Spleen (tissue), 11 donors: ENCODE results near the gene CCDC81. TPM values are rescaled to one million over a fixed set of nuclear protein-coding genes. Genes with fewer than 3 reads are reported as not detected.

Experiments
- DNase-seq: peaks from one replicate; pipeline ENCODE4 v3.0.0-alpha.2; 2020
- H3K27ac ChIP-seq, 8 donors: fragments of 200-600 bp; sonication (generic) in 7 of 8; 1 replicate in 4 of 8; 2 replicates in 4 of 8; pipeline versions ENCODE4 v1.5.0 to v1.8.0; 2016 to 2021; ENCODE audit warnings: inconsistent platforms in 4 of 8, mild to moderate bottlenecking in 4 of 8, moderate library complexity in 1 of 8
- H3K27me3 ChIP-seq, 7 donors: fragments of 200-600 bp; sonication (generic) in 6 of 7; replicated peaks in 1 of 7; 1 replicate in 4 of 7; 2 replicates in 3 of 7; pipeline versions ENCODE4 v1.5.0 to v1.8.0; 2016 to 2021; ENCODE audit warnings: inconsistent platforms in 3 of 7, mild to moderate bottlenecking in 1 of 7
- H3K36me3 ChIP-seq, 6 donors: fragments of 200-600 bp; sonication (generic) in 5 of 6; 1 replicate in 4 of 6; 2 replicates in 2 of 6; pipeline versions ENCODE4 v1.5.0 to v1.8.0; 2016 to 2021; ENCODE audit warnings: inconsistent platforms in 2 of 6
- H3K4me1 ChIP-seq, 6 donors: fragments of 200-600 bp; sonication (generic) in 5 of 6; 1 replicate in 3 of 6; 2 replicates in 3 of 6; pipeline versions ENCODE4 v1.5.0 to v1.8.0; 2016 to 2021; ENCODE audit warnings: inconsistent platforms in 3 of 6
- H3K4me3 ChIP-seq, 8 donors: fragments of 200-600 bp; sonication (generic) in 7 of 8; 1 replicate in 4 of 8; 2 replicates in 4 of 8; pipeline versions ENCODE4 v1.5.0 to v1.8.0; 2016 to 2021; ENCODE audit warnings: inconsistent platforms in 4 of 8, mild to moderate bottlenecking in 4 of 8, moderate library complexity in 2 of 8
- H3K9me3 ChIP-seq, 8 donors: fragments of 200-600 bp; sonication (generic) in 7 of 8; 1 replicate in 4 of 8; 2 replicates in 4 of 8; pipeline versions ENCODE4 v1.5.0 to v1.8.0; 2016 to 2021; ENCODE audit warnings: inconsistent platforms in 4 of 8
- CTCF ChIP-seq, 11 experiments: fragments of 200-600 bp in 7 of 11; fragments of 450-650 bp in 4 of 11; sonication (generic) in 4 of 11; IDR thresholded peaks in 8 of 11; conservative IDR thresholded peaks in 3 of 11; 1 replicate in 7 of 11; 2 replicates in 4 of 11; pipeline versions ENCODE4 v1.4.0 to v1.8.0; 2016 to 2021; ENCODE audit warnings: antibody characterized with exemption in 11 of 11, inconsistent platforms in 4 of 11, mild to moderate bottlenecking in 1 of 11
- POLR2A ChIP-seq, 3 donors: fragments of 450-650 bp; IDR thresholded peaks; one replicate each; pipeline ENCODE4 v1.5.1; 2017; ENCODE audit warnings: antibody characterized with exemption in 3 of 3, mild to moderate bottlenecking in 1 of 3
- POLR2AphosphoS5 ChIP-seq, 3 donors: sonication (generic); formaldehyde crosslinking; IDR thresholded peaks; one replicate each; pipeline ENCODE4 v1.5.1; 2017; ENCODE audit warnings: antibody characterized with exemption in 3 of 3
- WGBS, 5 donors: extraction: QIAGEN DNeasy Blood & Tissue Kit in 3 of 5; methylation state at CpG; one replicate each; pipeline versions ENCODE4 v1.1.5 to v1.1.7; 2013 to 2018; 5-methylcytosine and 5-hydroxymethylcytosine counted together
- intact Hi-C: fragments of 100-400 bp; cut with DNase I; formaldehyde crosslinking; loops from one replicate; pipeline ENCODE4 v1.15.0; 2023; ENCODE audit warnings: low total_unique reads
- polyA plus RNA-seq, 3 donors: library from polyadenylated mRNA; stranded (reverse); fragments of 200-250 nt; gene quantifications; one replicate each; pipeline ENCODE4 v1.2.1, GENCODE V29; 2013
- total RNA-seq, 7 donors: library from RNA; depleted of rRNA in 3 of 7; stranded (reverse); fragments of >200 nt in 3 of 7; fragmentation: NEBNext Ultra II Directional in 4 of 7; extraction: Animal tissue kit (Norgen Biotek cat#: 25700) in 4 of 7; gene quantifications; one replicate each; pipeline versions ENCODE4 v1.1.0 to v1.2.1, GENCODE V29; 2016 to 2021
- donor health status: healthy with polysubstance abuse.
- donor health status: DM: no; HTN: no; CAD: no; lungs with moderate emphysema.
- donor health status: DM: no; HTN: no; CAD: no.
- donor health status: Bipolar disorder and iron deficiency.
- donor health status: healthy.
- donor health status: DM: no; HTN: no; CAD: no.
- donor health status: DM: yes; HTN: yes; CAD: no.

Gene CCDC81
- total and polyA plus RNA-seq, 10 donors: 0.46 to 3.2 (median 0.83) TPM; not detected in 1

GRCh38 chr11:86360775-86361395 is 13.8 kb upstream of the CCDC81 start:
- WGBS, 5 donors: 65 to 81% (median 79%) methylated on average over 2 of the region's 2 CpGs
- Histone ChIP-seq H3K4me3 (no peak overlapping the region), H3K27ac (no peak overlapping the region), H3K9me3 (peaks cover 0 to 11% (median 0%) of the 10 kb centered on the region in 8 donors), H3K4me1 (no peaks in the 10 kb centered on the region), H3K36me3 (no peaks in the 10 kb centered on the region), H3K27me3 (no peaks in the 10 kb centered on the region)
- no peak for TF ChIP-seq CTCF (IDR thresholded peaks at IDR 0.05 in 8 of 11, conservative IDR thresholded peaks at IDR 0.05 in 3 of 11)
- intact Hi-C loops: no loop called here
- DNase-seq: no peak

- H3K4me1 ChIP-seq: no peaks in the 10 kb centered on the region
- 89 to 98% (median 97%) methylated on average over 1 of the region's 1 CpG for WGBS, 5 donors
- H3K36me3 ChIP-seq: no peaks in the 10 kb centered on the region
- peaks cover 0 to 11% (median 0%) of the 10 kb centered on the region in 8 donors for H3K9me3 ChIP-seq
- intact Hi-C loops: no loop called here
- no peak overlapping the region for H3K4me3 ChIP-seq
- H3K27ac ChIP-seq: no peak overlapping the region
- no peaks in the 10 kb centered on the region for H3K27me3 ChIP-seq
- DNase-seq: no peak
- TF ChIP-seq CTCF (IDR thresholded peaks at IDR 0.05 in 8 of 11, conservative IDR thresholded peaks at IDR 0.05 in 3 of 11) (no peak), POLR2AphosphoS5 (IDR thresholded peaks at IDR 0.05) (no peak), POLR2A (IDR thresholded peaks at IDR 0.05) (no peak)
These were observed 11.3 kb upstream of the CCDC81 start for GRCh38 chr11:86363424-86363823.

- DNase-seq: no peak
- Histone ChIP-seq H3K27ac (no peak overlapping the region), H3K36me3 (no peaks in the 10 kb centered on the region), H3K4me3 (no peak overlapping the region), H3K4me1 (no peaks in the 10 kb centered on the region), H3K9me3 (peaks cover 0 to 11% (median 0%) of the 10 kb centered on the region in 8 donors), H3K27me3 (no peaks in the 10 kb centered on the region)
- TF ChIP-seq CTCF (IDR thresholded peaks at IDR 0.05 in 8 of 11, conservative IDR thresholded peaks at IDR 0.05 in 3 of 11): no peak
- no peak for TF ChIP-seq POLR2AphosphoS5 (IDR thresholded peaks at IDR 0.05)
- no peak for TF ChIP-seq POLR2A (IDR thresholded peaks at IDR 0.05)
- intact Hi-C loops: no loop called here
- 87 to 97% (median 93%) methylated on average over 2 of the region's 2 CpGs for WGBS, 5 donors
These were observed 9.1 kb upstream of the CCDC81 start for GRCh38 chr11:86365546-86365945.

GRCh38 chr11:86369668-86370067 is 5.0 kb upstream of the CCDC81 start:
- intact Hi-C loops: no loop called here
- H3K4me1 ChIP-seq: peaks cover 0 to 4% (median 0%) of the 10 kb centered on the region in 6 donors
- no peak overlapping the region for H3K27ac ChIP-seq
- H3K9me3 ChIP-seq: no peaks in the 10 kb centered on the region
- H3K4me3 ChIP-seq: no peak overlapping the region
- H3K27me3 ChIP-seq: peaks cover 0 to 3% (median 0%) of the 10 kb centered on the region in 7 donors
- no peaks in the 10 kb centered on the region for H3K36me3 ChIP-seq
- WGBS, 5 donors: 86 to 96% (median 92%) methylated on average over 7 of the region's 7 CpGs
- DNase-seq: no peak
- TF ChIP-seq CTCF (IDR thresholded peaks at IDR 0.05 in 8 of 11, conservative IDR thresholded peaks at IDR 0.05 in 3 of 11): no peak
- TF ChIP-seq POLR2AphosphoS5 (IDR thresholded peaks at IDR 0.05): no peak
- no peak for TF ChIP-seq POLR2A (IDR thresholded peaks at IDR 0.05)
